ENCODE data around the gene PEPD. TPM values are rescaled to one million over a fixed set of nuclear protein-coding genes. Genes with fewer than 3 reads are reported as not detected.

PEPD gene
- total RNA-seq, 1 experiment from 2014 or later = 83.1 TPM

DNA sequence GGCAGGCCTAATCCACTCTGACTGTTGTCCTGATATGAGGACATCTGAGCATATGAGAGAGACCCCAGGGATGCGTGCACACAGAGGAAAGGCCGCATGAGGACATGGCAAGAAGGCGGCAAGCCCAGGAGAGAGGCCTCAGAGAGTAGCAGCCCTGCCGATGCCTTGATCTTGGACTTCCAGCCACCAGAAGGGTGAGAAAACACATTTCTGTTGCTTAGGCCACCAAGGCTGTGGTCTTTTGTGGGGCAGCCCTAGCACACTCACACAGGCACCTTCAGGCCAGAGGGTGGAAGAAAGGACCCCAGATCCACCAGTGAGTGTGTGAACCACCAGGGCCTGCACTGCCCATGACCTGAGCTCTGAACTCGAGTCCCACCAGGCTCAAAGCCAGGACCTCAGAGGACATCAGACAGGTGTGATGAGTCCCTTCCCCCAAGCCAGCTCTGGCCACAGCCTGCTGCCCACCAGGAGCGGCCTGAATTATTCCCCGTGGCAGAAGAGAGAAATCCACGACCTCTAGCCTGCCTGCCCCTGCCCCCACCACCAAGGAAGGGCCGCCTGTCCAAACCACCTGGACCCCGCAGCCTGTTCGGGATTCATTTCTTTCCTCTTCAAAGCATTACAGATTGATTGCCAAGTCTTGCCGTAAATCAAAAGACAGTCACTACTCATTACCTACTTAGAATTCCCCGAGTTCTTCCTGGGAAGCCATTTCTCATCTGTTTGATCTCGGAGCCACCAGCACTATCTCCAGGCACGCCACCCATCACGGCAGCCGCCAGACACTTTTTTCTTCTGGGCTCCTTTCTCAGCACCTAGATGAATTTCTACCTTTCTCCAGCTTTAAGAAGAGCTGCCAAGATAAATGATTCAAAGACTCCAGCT is 75.9 kb downstream of the PEPD start:
- Mint-ChIP-seq H3K36me3 (no peaks in the 10 kb centered on the region), H3K9me3 (no peaks in the 10 kb centered on the region), H3K27me3 (ENCODE audit: low read depth) (no peaks in the 10 kb centered on the region), H3K4me3 (no peak overlapping the region), H3K27ac (no peak overlapping the region), H3K4me1 (no peaks in the 10 kb centered on the region)
- CTCF ChIA-PET = no interaction called here
- TF ChIP-seq CREM (CRISPR knock-in tag; IDR thresholded peaks at IDR 0.05) (no peak), ZNF138 (CRISPR knock-in tag; conservative IDR thresholded peaks at IDR 0.05) (no peak), JUN (CRISPR knock-in tag; IDR thresholded peaks at IDR 0.05) (no peak), NR1H2 (CRISPR knock-in tag; IDR thresholded peaks at IDR 0.05) (no peak), SMAD4 (CRISPR knock-in tag; IDR thresholded peaks at IDR 0.05) (no peak), ZNF121 (CRISPR knock-in tag; IDR thresholded peaks at IDR 0.05) (no peak)
- TF ChIP-seq, protein P1, sequence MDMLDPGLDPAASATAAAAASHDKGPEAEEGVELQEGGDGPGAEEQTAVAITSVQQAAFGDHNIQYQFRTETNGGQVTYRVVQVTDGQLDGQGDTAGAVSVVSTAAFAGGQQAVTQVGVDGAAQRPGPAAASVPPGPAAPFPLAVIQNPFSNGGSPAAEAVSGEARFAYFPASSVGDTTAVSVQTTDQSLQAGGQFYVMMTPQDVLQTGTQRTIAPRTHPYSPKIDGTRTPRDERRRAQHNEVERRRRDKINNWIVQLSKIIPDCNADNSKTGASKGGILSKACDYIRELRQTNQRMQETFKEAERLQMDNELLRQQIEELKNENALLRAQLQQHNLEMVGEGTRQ (CRISPR knock-in tag; IDR thresholded peaks at IDR 0.05) = no peak
- DNase-seq (ENCODE audit: low spot score) (peak; percentile 2), ATAC-seq (no peak)
- POLR2A ChIA-PET = no interaction called here

- ChIA-PET CTCF (no interaction called here), POLR2A (no interaction called here)
- no peaks in the 10 kb centered on the region for H3K9me3 Mint-ChIP-seq
- TF ChIP-seq ZNF425 (CRISPR knock-in tag; conservative IDR thresholded peaks at IDR 0.05) (no peak), RORB (CRISPR knock-in tag; IDR thresholded peaks at IDR 0.05) (no peak), ZNF232 (CRISPR knock-in tag; IDR thresholded peaks at IDR 0.05) (no peak), EMX1 (CRISPR knock-in tag; IDR thresholded peaks at IDR 0.05) (no peak), ZNF121 (CRISPR knock-in tag; IDR thresholded peaks at IDR 0.05) (no peak), TEAD4 (CRISPR knock-in tag; IDR thresholded peaks at IDR 0.05) (no peak), E2F5 (CRISPR knock-in tag; IDR thresholded peaks at IDR 0.05) (no peak), CREB1 (CRISPR knock-in tag; IDR thresholded peaks at IDR 0.05) (no peak)
- TF ChIP-seq, protein P2, sequence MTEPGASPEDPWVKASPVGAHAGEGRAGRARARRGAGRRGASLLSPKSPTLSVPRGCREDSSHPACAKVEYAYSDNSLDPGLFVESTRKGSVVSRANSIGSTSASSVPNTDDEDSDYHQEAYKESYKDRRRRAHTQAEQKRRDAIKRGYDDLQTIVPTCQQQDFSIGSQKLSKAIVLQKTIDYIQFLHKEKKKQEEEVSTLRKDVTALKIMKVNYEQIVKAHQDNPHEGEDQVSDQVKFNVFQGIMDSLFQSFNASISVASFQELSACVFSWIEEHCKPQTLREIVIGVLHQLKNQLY (CRISPR knock-in tag; IDR thresholded peaks at IDR 0.05) = no peak
- TF ChIP-seq, protein P3, sequence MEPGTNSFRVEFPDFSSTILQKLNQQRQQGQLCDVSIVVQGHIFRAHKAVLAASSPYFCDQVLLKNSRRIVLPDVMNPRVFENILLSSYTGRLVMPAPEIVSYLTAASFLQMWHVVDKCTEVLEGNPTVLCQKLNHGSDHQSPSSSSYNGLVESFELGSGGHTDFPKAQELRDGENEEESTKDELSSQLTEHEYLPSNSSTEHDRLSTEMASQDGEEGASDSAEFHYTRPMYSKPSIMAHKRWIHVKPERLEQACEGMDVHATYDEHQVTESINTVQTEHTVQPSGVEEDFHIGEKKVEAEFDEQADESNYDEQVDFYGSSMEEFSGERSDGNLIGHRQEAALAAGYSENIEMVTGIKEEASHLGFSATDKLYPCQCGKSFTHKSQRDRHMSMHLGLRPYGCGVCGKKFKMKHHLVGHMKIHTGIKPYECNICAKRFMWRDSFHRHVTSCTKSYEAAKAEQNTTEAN (CRISPR knock-in tag; IDR thresholded peaks at IDR 0.05) = no peak
- H3K27me3 Mint-ChIP-seq (ENCODE audit: low read depth) = no peaks in the 10 kb centered on the region
- no peak for DNase-seq (ENCODE audit: low spot score)
- peak overlapping the region; percentile 38; the same call in 1 of the 2 replicates for H3K27ac Mint-ChIP-seq
- no peak overlapping the region for H3K4me3 Mint-ChIP-seq
- no peaks in the 10 kb centered on the region for H3K36me3 Mint-ChIP-seq
- H3K4me1 Mint-ChIP-seq = no peaks in the 10 kb centered on the region
- ATAC-seq = no peak
Measured at GRCh38 chr19:33444562-33445441, 76.8 kb downstream of the PEPD start.

Measured in WTC11 (cell line).